Activated naive CD4-positive, alpha-beta T cell treated with anti-CD3 and anti-CD28 coated beads, Interleukin-2, amount 50 U/mL, for 16 hours (primary cell): Measurements from ENCODE around the gene EHMT1.

ENCODE experiments used
- DNase-seq: peaks from one replicate; pipeline ENCODE4 v3.0.0-alpha.2; 2020

EHMT1 gene

DNA sequence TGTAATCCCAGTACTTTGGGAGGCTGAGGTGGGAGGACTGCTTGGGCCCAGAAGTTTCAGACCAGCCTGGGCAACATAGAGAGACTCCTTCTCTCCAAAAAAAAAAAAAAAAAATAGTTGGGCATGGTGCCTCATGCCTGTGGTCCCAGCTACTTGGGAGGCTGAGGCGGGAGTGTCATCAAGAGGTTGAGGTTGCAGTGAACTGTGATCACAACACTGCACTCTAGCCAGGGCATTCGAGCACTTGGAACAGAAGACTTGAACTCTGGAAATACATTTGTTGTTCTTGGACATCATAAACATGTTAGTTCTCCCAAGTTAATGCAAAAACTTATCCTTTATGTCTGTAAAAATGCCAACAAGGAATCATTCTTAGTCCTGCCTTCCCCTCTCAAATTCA is 29.6 kb downstream of the EHMT1 start:
- DNase-seq, result no peak

DNA sequence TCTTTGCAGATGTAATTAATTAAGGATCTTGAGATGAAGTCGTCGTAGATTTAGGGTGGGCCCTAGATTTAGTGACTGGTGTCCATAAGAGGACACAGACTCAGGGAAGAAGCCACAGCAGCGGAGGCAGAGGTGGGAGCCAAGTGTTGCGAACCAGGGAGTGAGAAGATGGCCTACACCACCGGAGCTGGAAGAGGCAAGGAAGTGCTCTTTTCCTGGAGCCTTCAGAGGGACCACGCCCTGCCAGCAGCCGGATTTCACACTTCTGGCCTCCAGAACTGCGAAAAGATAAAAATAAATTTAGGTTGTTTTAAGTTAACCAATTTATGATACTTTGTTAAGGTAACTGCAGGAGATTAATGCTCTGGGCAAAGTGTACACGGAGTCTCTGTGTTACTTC is 30.7 kb downstream of the EHMT1 start:
- DNase-seq, result no peak

DNA sequence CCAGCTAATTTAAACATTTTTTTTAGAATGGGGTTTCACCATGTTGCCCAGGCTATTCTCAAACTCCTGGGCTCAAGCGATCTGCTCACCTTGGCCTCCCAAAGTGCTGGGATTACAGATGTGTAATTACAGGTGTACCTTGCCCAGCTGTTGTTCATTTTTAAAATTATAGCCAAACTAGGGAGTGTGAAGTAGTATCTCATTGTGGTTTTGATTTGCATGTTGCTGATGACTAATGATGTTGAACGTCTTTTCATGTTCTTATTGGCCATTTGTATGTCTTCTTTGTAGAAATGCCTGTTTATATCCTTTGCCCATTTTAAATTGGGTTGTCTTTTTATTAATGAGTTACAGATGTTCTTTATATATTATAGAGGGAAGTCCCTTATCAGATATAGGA is 31.5 kb downstream of the EHMT1 start:
- no peak for DNase-seq

DNA sequence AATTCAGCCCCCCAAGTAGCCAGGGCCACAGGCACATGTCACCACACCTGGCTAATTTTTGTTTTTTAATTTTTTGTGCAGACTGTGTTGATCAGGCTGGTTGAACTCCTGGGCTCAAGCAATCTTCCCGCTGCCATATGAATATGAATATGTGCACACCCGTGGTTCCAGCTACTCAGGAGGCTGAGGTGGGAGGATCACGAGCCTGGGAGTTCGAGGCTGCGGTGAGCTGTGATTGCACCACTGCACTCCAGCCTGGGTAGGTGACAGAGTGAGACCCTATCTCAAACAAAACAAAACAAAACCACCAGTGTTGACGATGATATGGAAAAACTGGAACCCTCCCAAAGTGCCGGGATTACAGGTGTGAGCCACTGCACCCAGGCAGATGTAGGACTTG is 32.0 kb downstream of the EHMT1 start:
- no peak for DNase-seq

DNA sequence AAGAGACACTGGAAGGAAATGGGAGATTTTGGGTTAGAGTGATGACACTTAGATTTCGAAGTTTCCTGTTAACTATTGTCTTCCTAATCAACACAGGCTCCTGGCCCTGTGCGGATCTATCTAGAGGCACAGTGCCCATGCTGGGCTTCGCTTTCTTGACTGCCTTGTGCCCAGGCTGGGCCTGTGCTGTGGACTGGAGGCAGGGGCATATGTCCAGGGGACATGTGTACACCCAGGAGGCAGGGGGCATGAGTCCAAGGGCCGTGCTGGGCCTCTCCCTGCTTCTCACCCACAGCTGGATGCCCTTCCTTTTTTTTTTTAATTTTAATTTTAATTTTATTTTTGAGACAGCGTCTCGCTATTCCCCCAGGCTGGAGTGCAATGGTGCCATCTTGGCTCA is 37.6 kb downstream of the EHMT1 start:
- DNase-seq, result no peak

DNA sequence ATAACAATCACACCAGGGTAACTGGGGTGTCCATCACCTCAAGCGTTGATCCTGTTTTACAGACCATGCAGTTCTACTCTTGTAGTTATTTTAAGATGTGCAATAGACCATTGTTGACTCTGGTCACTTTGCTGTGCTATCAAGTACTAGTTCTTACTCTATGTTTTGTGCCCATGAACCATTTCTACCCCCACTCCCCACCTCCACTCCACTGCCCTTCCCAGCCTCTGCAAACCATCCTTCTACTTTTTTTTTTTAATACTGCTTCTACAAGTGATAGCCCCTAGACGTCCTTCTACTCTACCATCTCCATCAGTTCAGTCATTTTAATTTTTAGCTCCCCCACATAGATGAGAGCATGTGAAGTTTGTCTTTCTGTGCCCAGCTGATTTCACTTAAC is 38.8 kb downstream of the EHMT1 start:
- no peak for DNase-seq

DNA sequence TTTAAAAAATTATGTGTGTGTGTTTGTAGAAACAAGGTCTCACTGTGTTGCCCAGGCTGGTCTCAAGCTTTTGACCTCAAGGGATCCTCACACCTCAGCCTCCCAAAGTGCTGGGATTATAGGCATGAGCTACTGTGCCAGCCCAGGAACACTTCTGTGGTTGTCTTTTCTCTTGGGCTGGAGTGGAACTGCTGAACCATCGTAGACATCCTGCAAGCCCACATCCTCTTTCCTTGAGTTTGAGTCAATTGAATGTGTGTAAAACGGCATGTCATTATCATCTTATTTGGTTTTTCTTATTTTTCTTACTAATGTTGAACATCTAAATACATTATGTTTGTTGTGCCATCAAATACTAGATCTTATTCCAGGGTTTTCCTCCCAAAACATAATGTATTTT is 40.0 kb downstream of the EHMT1 start:
- no peak for DNase-seq

DNA sequence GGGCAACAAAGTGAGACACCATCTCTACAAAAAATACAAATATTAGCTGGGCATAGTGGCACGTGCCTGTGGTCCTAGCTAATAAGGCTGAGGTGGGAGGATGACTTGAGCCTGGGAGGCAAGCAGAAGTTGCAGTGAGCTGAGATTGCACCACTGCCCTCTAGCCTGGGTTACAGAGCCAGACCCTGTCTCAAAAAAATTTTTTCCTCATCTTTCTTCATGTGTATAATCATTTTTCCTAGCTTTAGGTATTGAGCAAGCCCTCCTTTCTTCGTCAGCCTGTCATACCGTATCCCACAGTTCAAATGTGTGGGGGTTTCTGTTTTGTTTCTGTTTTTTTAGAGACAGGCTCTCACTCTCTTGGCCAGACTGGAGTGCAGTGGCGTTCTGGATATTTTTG is 41.3 kb downstream of the EHMT1 start:
- no peak for DNase-seq

DNA sequence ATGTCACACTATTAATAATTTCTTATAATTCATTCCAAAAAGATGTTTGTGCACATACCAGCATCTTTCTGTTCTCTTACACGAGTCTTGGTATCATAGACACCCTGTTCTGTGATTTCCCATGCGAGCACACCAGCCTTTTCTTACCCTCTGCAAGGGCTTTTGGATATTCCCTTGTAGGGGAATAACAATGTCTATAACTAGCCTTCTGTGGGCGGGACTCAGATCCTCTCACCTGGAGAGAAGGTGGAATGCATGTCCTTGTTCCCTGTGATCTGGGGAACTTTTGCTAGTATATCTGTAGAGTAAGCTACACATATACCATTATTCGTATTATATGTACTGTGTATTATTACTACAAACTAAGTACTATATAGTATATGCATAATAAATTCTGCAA is 44.8 kb downstream of the EHMT1 start:
- no peak for DNase-seq

DNA sequence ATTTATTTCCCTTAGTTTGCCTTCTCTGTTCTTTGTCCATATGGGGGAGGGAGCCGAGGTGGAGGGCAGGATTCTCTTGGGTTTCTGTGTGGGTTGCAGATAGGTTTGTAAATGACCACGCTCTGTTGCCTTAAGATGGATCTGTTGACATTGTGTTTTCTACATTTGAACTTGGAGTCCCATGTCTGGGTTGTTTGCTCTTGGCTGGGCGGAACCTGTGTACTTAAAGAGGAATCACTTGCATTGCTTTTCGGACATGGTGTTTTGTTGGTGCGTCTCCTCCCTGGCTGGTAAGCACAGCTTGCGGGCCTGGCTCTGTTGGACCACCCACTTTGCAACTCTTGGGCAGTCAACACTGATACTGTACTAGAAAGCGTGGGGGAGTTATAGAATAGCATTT is 45.9 kb downstream of the EHMT1 start:
- DNase-seq, result no peak

DNA sequence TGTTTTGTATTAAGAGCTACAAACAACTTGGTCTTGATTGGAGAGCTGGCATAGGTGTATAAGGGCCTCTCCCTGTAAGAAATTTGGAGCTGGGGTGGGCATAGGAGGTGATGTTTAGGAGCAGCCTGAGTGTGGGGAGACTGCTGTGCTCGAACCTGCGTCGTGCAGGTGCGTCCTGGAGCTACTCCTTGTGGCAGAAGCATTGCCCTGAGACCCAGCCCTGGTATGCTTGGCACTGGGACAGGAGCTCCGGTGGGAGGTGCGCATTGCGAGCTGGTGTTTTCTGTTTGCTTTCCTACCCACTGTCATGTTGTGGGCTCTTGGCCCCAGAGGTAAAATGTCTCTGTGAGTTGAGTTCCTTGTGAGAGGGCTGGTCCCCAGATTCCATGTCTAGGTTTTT is 46.4 kb downstream of the EHMT1 start:
- DNase-seq, result no peak

DNA sequence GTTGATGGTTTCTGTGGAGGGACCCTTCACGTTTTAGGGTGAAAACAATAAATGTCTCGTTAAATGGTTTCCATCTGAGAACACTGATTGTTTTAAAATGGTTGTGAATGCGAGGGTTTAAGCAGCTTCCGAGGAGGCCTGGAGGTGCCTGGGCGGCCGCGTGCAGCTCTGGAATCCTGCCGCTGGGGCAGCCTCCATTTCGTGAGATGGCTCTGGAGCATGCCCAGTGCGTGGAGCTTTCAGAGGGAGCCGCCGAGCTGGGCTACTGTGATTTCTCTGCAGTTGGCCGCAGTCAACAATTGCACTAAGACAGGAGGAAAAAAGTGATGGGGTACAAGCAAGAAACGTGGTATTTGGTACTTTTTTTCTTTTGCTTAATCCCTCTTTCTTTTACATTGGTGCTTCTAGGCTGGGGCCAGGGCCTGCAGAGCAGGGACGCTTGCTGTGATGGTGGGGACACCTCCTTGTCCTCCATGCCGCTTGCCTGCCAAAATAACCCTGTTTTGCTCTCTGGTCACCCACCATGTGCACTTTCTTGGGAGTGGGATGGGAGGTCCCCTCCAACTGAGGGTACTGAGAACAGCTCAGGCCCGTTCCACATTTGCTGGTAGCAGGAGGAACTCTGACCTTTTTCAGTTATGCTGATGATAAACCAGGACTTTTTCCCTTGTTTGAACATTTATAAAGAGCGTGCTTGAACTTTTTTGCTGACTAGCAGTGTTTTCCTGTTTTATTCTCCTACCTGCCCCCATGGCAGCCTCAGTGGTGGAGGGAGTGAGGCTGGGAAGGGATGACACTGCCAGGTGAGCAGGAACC is 47.1 kb downstream of the EHMT1 start:
- no peak for DNase-seq

DNA sequence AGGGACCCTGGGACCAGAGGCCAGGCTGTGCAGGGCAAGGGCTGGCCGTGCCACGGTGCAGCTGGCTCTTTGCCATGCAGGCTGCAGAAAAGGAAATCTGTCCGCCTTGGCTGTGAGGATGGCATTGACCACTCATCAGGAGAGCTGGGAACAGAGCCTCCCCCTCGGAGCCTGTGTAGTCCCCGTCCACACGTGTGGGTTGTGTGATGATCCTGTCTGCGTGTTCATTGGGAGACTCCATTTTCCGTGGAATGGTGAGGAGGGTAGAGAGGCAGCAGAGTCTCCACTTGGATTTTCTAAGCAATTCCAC is 47.7 kb downstream of the EHMT1 start:
- no peak for DNase-seq

DNA sequence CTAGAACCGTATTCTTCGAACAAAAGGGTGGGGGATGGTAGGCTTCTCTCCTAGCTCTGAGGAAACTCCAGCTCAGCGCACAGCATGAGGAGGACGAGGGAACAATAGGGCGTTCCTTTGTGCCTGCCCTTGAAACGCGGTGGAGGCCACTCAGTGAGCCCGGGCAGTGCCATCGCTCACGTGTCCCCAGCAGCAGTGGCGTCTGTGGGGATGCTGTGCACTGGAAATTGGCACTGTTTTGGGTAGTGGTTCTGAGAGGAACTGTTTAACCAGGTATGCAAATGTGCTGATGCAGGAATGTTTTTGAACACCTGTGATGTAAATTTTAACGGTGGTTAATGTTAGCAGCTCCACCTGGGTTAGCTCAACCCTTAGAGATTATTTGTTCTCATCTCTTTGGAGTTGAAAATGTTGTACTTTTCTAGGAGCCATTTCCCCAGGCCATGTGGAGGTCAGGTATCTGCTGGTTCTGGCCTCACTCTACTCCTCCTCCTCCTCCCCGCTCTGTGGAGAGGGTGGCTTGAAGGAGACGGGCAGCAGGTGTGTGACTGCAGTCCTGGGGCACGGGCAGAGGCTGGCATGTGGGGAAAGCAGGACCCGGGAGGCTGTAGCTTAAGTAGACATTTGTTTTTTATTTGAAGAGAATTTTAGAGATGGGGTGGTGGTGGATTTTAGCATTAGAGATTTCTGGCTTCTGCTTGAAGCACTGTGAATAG is 48.3 kb downstream of the EHMT1 start:
- DNase-seq, result no peak

DNA sequence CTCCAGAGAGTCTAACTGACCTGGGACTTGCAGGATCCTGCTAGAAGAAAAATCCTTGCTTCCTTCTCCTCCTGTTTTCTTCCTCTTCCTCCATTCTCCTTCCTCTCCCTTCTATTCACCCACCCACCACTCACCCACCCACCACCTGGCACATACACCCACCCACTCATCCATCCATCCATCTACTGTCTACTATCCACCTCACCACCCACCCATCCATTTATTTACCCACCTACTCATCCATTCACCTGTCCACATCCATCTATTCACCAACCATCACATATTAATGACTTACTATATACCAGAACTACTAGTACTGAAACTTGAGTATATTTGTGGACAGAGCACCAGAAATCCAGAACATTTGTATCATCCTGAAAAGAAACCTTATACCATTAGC is 49.4 kb downstream of the EHMT1 start:
- DNase-seq, result no peak

DNA sequence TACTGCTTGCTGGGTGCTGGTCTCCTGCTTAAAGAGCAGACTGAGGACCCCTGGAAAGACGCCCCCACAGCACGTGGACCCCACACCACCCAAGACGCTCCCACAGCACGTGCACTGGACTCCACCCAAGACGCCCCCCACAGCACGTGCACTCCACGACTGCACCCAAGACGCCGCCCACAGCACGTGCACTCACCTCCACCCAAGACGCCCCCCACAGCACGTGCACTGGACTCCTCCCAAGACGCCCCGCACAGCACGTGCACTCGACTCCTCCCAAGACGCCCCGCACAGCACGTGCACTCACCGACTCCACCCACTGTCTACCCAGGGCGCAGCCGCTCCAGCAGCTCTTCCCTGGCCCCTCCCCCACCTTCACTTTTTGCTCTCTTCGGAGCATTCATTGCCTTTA is 50.5 kb downstream of the EHMT1 start:
- no peak for DNase-seq

DNA sequence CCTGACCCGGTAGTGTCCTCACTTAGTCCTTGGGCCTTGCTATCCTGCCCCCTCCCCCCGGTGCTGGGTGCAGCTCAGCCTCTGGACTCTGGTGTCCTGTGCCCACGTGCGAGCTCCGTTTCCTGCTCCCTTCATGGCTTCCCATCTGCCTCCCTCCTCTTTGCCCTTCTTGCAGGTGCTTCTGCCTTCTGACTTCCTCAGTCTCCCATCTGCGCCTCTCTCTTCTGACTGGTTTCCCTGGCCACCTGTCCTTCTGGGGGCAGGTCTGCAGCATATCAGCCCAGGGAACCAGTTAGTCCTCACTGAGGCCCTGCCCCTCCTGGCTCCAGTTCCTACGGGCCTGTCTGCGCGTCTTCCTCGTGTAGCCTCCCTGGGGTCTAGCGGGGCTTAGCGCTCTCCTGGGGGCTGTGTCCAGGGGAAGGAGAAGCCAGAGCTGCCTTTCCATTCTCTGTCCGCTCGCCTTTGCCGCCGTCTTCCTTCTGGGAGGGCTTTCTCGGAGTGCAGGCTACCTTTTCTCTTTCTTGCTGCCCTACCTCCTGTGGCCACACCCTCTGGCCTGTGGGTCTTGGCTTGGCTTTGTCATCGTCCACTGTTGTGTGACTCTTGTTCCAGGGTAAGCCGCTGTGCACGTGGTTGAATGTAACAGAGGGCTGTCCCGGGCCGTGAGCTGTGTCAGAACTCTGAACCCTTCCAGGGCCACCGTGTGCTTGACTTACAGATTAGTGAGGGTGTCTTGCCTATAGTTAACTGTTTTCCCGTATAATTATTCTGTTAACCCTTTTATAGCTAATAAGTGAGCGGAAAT is 51.8 kb downstream of the EHMT1 start:
- DNase-seq, result no peak

DNA sequence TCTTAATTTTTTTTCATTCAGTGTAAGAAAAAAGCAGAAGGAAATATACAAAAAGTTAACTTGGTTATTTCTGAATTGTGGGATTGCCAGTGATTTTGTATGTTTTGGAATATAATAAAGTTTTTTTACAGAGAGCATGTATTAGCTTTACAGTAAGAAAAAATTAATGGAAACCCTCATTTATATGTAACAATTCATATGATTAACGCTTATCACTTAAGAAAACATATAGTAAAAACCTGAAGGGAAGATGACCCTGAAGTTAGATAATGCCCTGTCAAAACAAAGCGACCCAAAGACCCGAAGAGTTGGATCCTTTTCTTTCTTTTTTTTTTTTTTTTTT is 52.4 kb downstream of the EHMT1 start:
- no peak for DNase-seq

DNA sequence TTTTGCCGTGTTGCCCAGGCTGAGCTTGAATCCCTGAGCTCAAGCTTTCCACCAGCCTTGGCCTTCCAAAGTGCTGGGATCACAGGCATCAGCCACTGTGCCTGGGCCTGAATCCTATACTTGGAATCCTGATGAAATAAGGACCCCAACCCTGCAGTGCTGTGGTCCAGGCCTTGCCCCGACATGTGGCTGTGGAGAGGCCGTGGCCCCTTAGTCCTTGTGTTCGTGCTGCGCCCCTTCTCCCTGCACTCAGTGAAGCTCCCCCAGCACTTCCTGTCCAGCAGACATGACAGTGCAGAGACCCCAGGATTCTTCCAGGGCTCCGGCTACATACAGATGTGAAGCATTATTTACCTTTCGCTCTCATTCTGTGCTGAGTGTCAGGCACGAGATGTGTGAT is 52.9 kb downstream of the EHMT1 start:
- DNase-seq, result no peak

DNA sequence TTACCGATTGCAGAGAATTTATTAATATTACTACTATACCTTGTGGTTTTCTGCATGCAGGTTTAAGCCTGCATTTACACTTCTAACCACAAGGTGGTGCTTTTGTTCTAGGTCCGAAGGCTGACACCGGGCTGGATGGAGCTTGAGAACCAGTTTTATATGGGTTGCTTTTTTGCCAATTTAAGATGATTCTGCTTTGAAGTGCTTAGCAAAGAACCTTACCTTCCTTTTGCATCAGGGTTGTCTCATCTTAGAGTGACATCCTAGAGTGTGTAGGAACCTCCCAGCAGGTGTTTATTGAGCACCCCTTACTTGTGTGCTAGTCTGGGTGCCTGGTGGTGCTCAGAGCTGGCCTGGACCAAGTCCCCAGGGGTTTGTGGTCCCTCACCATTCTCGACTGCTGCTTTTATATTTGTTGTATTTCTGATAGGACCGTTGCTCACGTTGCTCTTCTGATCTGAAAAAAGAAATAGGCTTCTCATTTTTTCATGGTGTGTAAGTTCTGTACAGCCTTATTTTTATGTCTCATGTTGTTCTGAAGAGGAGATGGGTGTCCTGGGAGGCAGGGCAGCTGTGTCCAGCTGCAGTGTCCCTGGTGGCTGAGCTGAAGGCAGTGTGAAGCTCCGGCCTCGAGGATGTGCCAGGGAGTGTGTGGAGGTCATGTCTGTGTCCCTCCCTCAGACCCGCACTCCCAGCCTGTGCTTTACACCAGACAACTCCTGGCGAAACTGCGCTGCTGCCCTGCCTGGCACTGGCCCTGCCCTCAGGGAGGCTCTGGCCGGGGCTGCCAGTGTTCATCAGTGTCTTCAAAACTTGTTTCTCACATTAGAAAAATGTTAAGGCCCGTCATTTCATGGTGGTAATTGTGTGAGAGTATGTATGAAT is 54.3 kb downstream of the EHMT1 start:
- peak; percentile 22 for DNase-seq

DNA sequence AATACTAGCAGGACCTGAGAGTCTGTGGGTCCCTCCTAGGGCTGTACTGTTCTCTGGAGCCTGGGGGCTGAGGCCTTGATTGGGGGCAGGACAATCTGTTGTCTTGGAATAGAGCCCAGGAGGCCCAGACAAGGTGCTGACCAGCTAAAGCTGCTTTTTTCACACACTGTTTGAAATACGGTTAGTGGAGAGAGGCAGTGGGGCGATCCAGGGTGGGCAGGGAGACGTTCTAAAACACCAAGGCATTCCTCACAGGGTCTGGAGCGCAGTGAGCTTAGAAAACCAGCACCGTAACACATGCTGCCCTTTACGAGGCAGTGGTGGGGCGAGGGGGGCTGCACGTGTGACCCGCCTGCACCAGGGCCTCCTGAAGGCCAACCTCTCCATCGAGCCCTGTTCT is 55.1 kb downstream of the EHMT1 start:
- DNase-seq, result no peak

DNA sequence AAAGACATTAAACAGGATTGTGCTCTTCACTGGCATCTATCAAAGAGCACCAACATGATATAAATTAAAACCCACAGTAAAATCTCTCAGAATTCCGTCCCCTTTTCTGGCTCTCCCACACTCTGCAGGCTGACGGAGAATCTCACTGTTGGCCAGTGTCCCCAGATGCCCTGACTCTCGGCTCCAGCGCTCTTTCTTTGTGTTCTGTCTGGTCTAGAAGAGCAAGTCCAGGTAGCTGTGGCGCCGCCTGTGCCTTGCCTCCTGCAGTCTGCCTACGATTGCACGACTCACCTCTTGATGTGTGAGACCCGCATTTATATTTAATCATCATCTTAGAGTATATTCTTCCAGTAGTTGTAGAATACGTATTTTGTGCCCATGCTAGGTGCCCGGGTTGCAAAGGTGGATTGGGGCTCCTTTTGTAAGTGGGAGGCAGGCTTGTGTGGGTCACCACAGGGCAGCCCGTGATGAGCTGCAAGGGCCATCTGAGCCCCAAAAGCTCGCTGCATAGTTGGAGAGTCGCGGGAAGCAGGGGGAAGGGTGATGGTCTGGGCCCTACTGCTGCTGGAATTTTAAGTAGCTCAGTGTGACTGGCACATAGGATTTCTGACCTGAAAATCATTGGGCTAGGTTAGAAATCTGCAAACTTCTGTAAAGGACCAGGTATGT is 55.6 kb downstream of the EHMT1 start:
- DNase-seq, result no peak

DNA sequence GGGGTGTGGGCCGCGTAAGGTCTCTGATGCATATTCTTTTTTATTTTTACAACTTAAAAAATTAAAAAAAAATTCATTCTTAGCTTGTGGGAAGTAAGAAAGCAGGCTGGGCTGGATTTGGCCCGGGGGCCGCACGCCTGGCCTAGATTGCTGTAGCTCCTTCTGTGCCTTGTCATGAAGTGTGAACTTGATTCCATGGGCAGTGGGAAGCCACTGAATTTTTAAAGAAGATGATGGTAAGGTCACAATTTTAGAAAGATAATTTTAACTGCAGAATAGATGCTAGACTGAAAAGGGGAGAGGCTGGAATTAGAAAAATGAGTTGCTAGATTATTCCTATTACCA is 56.1 kb downstream of the EHMT1 start:
- DNase-seq, result no peak
